H1 (cell line): Measurements from ENCODE around the gene A4GALT. TPM values are rescaled to one million over a fixed set of nuclear protein-coding genes. Genes with fewer than 3 reads are reported as not detected.

Experiments used
- CTCF ChIA-PET: fragments of 300-600 bp; sonication (Branson Sonifier 250); formaldehyde crosslinking; loops from one replicate; lab custom pipeline; 2021; ENCODE audit not compliant: partially characterized antibody; lab: Charles Lee
- POLR2A ChIA-PET: fragments of 300-600 bp; sonication (Branson Sonifier 250); formaldehyde crosslinking; loops from one replicate; lab custom pipeline; 2021; ENCODE audit warnings: inconsistent platforms; ENCODE audit not compliant: partially characterized antibody; lab: Charles Lee
- DNase-seq, 2 experiments: peaks; one replicate each; pipeline versions ENCODE4 v3.0.0 to v3.0.0-alpha.2; 2010 to 2022; ENCODE audit warnings: low spot score in 2 of 2, low read depth in 1 of 2, mixed read lengths in 1 of 2
- FAIRE-seq: peaks from 2 replicates; lab custom pipeline; 2011; peaks lifted over from hg19 to GRCh38; lab: Jason Lieb, UNC
- H2AFZ ChIP-seq: 2 replicates; pipeline ENCODE4 v1.8.1; 2012; ENCODE audit warnings: low read length, inconsistent platforms
- H2AK5ac ChIP-seq: 2 replicates; pipeline ENCODE4 v1.6.1; 2013; ENCODE audit warnings: low read depth, low read length
- H2BK120ac ChIP-seq: replicated peaks from 2 replicates; pipeline ENCODE3; 2013; ENCODE audit warnings: low read depth, low read length, inconsistent platforms
- H2BK12ac ChIP-seq: 2 replicates; pipeline ENCODE4 v1.6.1; 2013; ENCODE audit warnings: low read depth, low read length
- H2BK15ac ChIP-seq: 2 replicates; pipeline ENCODE4 v1.6.1; 2013; ENCODE audit warnings: low read length
- H2BK20ac ChIP-seq: 2 replicates; pipeline ENCODE4 v1.6.1; 2013; ENCODE audit warnings: low read length
- H2BK5ac ChIP-seq: 2 replicates; pipeline ENCODE4 v1.6.1; 2013; ENCODE audit warnings: low read depth, low read length
- H3K14ac ChIP-seq: 2 replicates; pipeline ENCODE4 v1.6.1; 2013; ENCODE audit warnings: inconsistent platforms; ENCODE audit not compliant: insufficient read length
- H3K18ac ChIP-seq: 2 replicates; pipeline ENCODE4 v1.6.1; 2013; ENCODE audit warnings: low read length; ENCODE audit errors: extremely low read depth
- H3K23ac ChIP-seq: 2 replicates; pipeline ENCODE4 v1.6.1; 2013; ENCODE audit warnings: inconsistent platforms; ENCODE audit not compliant: insufficient read length
- H3K23me2 ChIP-seq: 2 replicates; pipeline ENCODE4 v1.6.1; 2013; ENCODE audit warnings: low read depth, low read length
- H3K27ac ChIP-seq: 2 replicates; pipeline ENCODE4 v1.6.1; 2011; ENCODE audit warnings: low read depth, low read length, inconsistent platforms
- H3K27me3 ChIP-seq, 4 experiments: replicated peaks in 1 of 4; 1 replicate in 1 of 4; 2 replicates in 3 of 4; pipeline versions ENCODE4 v1.6.1 to v1.8.1; 2011 to 2013; ENCODE audit warnings: low read length in 3 of 4, mild to moderate bottlenecking in 3 of 4, inconsistent platforms in 2 of 4, mixed read lengths in 2 of 4, moderate library complexity in 1 of 4; ENCODE audit not compliant: control insufficient read depth in 3 of 4, insufficient read depth in 3 of 4; ENCODE audit errors: extremely low read depth in 1 of 4
- H3K36me3 ChIP-seq, 4 experiments: 2 replicates each; pipeline versions ENCODE4 v1.6.1 to v1.8.1; 2011 to 2013; ENCODE audit warnings: mild to moderate bottlenecking in 4 of 4, low read length in 3 of 4, moderate library complexity in 2 of 4, control low read depth in 1 of 4, inconsistent platforms in 1 of 4; ENCODE audit not compliant: insufficient read depth in 4 of 4, control insufficient read depth in 2 of 4
- H3K4ac ChIP-seq: replicated peaks from 2 replicates; pipeline ENCODE3; 2013; ENCODE audit warnings: low read length, low read depth, mixed read lengths, inconsistent platforms; ENCODE audit not compliant: insufficient read length
- H3K4me1 ChIP-seq, 4 experiments: replicated peaks in 1 of 4; 1 replicate in 1 of 4; 2 replicates in 3 of 4; pipeline versions ENCODE4 v1.6.1 to v1.8.1; 2011 to 2013; ENCODE audit warnings: low read length in 3 of 4, inconsistent platforms in 2 of 4, mixed read lengths in 1 of 4; ENCODE audit not compliant: insufficient read depth in 4 of 4, control insufficient read depth in 3 of 4
- H3K4me2 ChIP-seq, 2 experiments: 2 replicates each; pipeline versions ENCODE4 v1.6.1 to v1.8.1; 2011 to 2013; ENCODE audit warnings: low read depth in 2 of 2, low read length in 2 of 2, control low read depth in 1 of 2, inconsistent platforms in 1 of 2, mild to moderate bottlenecking in 1 of 2; ENCODE audit not compliant: insufficient read depth in 1 of 2
- H3K4me3 ChIP-seq, 4 experiments: fragments of 200-600, 300-600 bp in 1 of 4; sonication (generic), shearing (Covaris generic), sonication (Bioruptor Twin) in 1 of 4; 2 replicates each; pipeline versions ENCODE4 v1.5.1 to v1.8.1; 2011 to 2016; ENCODE audit warnings: low read length in 4 of 4, low read depth in 3 of 4, control low read depth in 2 of 4, inconsistent platforms in 2 of 4, mild to moderate bottlenecking in 2 of 4, mixed read lengths in 1 of 4, moderate library complexity in 1 of 4; ENCODE audit not compliant: insufficient read depth in 2 of 4; ENCODE audit errors: extremely low read depth in 1 of 4
- H3K56ac ChIP-seq: replicated peaks from 2 replicates; pipeline ENCODE3; 2013; ENCODE audit warnings: low read depth, mild to moderate bottlenecking, mixed read lengths, low read length, inconsistent platforms; ENCODE audit not compliant: insufficient read length
- H3K79me1 ChIP-seq: 2 replicates; pipeline ENCODE4 v1.6.1; 2013; ENCODE audit warnings: low read depth, low read length, control low read depth
- H3K79me2 ChIP-seq, 2 experiments: 2 replicates each; pipeline versions ENCODE4 v1.6.1 to v1.8.1; 2012 to 2013; ENCODE audit warnings: low read length in 2 of 2, mild to moderate bottlenecking in 2 of 2, inconsistent platforms in 1 of 2; ENCODE audit not compliant: insufficient read depth in 2 of 2, control insufficient read depth in 1 of 2
- H3K9ac ChIP-seq, 4 experiments: replicated peaks in 1 of 4; 1 replicate in 1 of 4; 2 replicates in 3 of 4; pipeline versions ENCODE4 v1.6.1 to v1.8.1; 2011 to 2013; ENCODE audit warnings: low read depth in 3 of 4, low read length in 3 of 4, control low read depth in 2 of 4, mild to moderate bottlenecking in 2 of 4, moderate library complexity in 2 of 4, inconsistent platforms in 1 of 4; ENCODE audit errors: extremely low read depth in 1 of 4
- H3K9me3 ChIP-seq, 2 experiments: 2 replicates each; pipeline versions ENCODE4 v1.6.1 to v1.8.1; 2012 to 2013; ENCODE audit warnings: mild to moderate bottlenecking in 2 of 2, moderate library complexity in 2 of 2, control low read depth in 1 of 2, inconsistent platforms in 1 of 2, low read depth in 1 of 2, low read length in 1 of 2, mixed read lengths in 1 of 2; ENCODE audit not compliant: insufficient read depth in 2 of 2
- H4K20me1 ChIP-seq, 2 experiments: replicated peaks in 1 of 2; 2 replicates each; pipeline versions ENCODE3 to v1.8.1; 2011 to 2013; ENCODE audit warnings: inconsistent platforms in 2 of 2, low read length in 2 of 2, mild to moderate bottlenecking in 1 of 2; ENCODE audit not compliant: insufficient read depth in 2 of 2, control insufficient read depth in 1 of 2
- H4K5ac ChIP-seq: 2 replicates; pipeline ENCODE4 v1.6.1; 2013; ENCODE audit warnings: low read length, low read depth, mixed read lengths, inconsistent platforms; ENCODE audit not compliant: insufficient read length
- H4K8ac ChIP-seq: 2 replicates; pipeline ENCODE4 v1.8.0; 2013; ENCODE audit warnings: mild to moderate bottlenecking, moderate library complexity, low read length, inconsistent platforms; ENCODE audit not compliant: insufficient read depth; ENCODE audit errors: extremely low read depth
- H4K91ac ChIP-seq: replicated peaks from 2 replicates; pipeline ENCODE3; 2013; ENCODE audit warnings: low read length, mixed read lengths, inconsistent platforms; ENCODE audit not compliant: insufficient read length
- CHD1 ChIP-seq: IDR thresholded peaks from 2 replicates; pipeline ENCODE4 v1.6.1; 2012; ENCODE audit warnings: low read depth, low read length, improper control_type of control experiment
- GTF2F1 ChIP-seq: IDR thresholded peaks from 2 replicates; pipeline ENCODE4 v1.6.1; 2012; ENCODE audit warnings: low read depth, low read length, improper control_type of control experiment, borderline replicate concordance
- PHF8 ChIP-seq: fragments of 200-600 bp; sonication (generic); conservative IDR thresholded peaks from 2 replicates; pipeline ENCODE4 v1.7.1; 2012; ENCODE audit warnings: low read depth, mild to moderate bottlenecking, inconsistent platforms, low read length, moderate library complexity
- POLR2AphosphoS5 ChIP-seq: IDR thresholded peaks from 2 replicates; pipeline ENCODE4 v1.6.1; 2011; ENCODE audit warnings: low read depth, low read length
- SIX5 ChIP-seq: IDR thresholded peaks from 2 replicates; pipeline ENCODE4 v1.6.1; 2011; ENCODE audit warnings: mild to moderate bottlenecking, low read depth, low read length
- SP2 ChIP-seq: IDR thresholded peaks from 2 replicates; pipeline ENCODE4 v1.6.1; 2012; ENCODE audit warnings: mild to moderate bottlenecking, low read length, inconsistent platforms
- SP4 ChIP-seq: IDR thresholded peaks from 2 replicates; pipeline ENCODE4 v1.6.1; 2012; ENCODE audit warnings: low read length, inconsistent platforms
- SRF ChIP-seq: IDR thresholded peaks from 2 replicates; pipeline ENCODE4 v1.6.1; 2011; ENCODE audit warnings: mild to moderate bottlenecking, low read depth, low read length, moderate library complexity
- YY1 ChIP-seq: IDR thresholded peaks from 2 replicates; pipeline ENCODE4 v1.6.1; 2011; ENCODE audit warnings: low read depth, mild to moderate bottlenecking, low read length
- WGBS, 2 experiments: shearing (Covaris generic) in 1 of 2; methylation state at CpG; one replicate each; pipeline versions ENCODE4 v1.1.6 to v1.1.7; 2013 to 2015; ENCODE audit warnings: low lambda C conversion rate in 2 of 2, mixed read lengths in 2 of 2, inconsistent platforms in 1 of 2, low coverage in 1 of 2, missing lambda C conversion rate in 1 of 2; ENCODE audit not compliant: insufficient replicate concordance in 2 of 2, insufficient coverage in 1 of 2, insufficient read length in 1 of 2; ENCODE audit errors: extremely low coverage in 1 of 2, missing lambda C conversion rate in 1 of 2; 5-methylcytosine and 5-hydroxymethylcytosine counted together
- polyA plus RNA-seq, 7 experiments: library from polyadenylated mRNA; depleted of rRNA in 3 of 7; stranded (reverse) in 5 of 7; unstranded in 2 of 7; fragments of >200 nt in 5 of 7; fragments of 200-250 nt in 2 of 7; gene quantifications; 1 replicate in 5 of 7; 2 replicates in 1 of 7; 4 replicates in 1 of 7; pipeline versions ENCODE4 v1.2.1 to v1.2.3, GENCODE V29; 2011 to 2013; ENCODE audit warnings: missing spikeins in 2 of 7, mixed read lengths in 2 of 7
- total RNA-seq: library from RNA; stranded (reverse); fragmentation: NEBNext Ultra II Directional; extraction: Animal tissue kit (Norgen Biotek cat#: 25700); gene quantifications from 2 replicates; pipeline ENCODE4 v1.2.1, GENCODE V29; 2021

A4GALT gene
- total and polyA plus RNA-seq, 2 of the 8 experiments (the other 6 are each of a cell fraction or from before 2014, with no cell fraction given) = 7.2 to 13.8 TPM

- Histone ChIP-seq H3K36me3 (no peaks in the 10 kb centered on the region), H3K79me1 (no peaks in the 10 kb centered on the region), H2AFZ (no peak overlapping the region), H3K27ac (no peak overlapping the region), H2BK20ac (no peak overlapping the region), H3K23me2 (no peaks in the 10 kb centered on the region), H4K5ac (no peak overlapping the region), H3K23ac (no peak overlapping the region), H4K91ac (no peak overlapping the region), H3K14ac (no peak overlapping the region), H2BK12ac (no peak overlapping the region), H2AK5ac (no peak overlapping the region), H3K79me2 (no peaks in the 10 kb centered on the region), H3K56ac (no peak overlapping the region), H3K9me3 (no peaks in the 10 kb centered on the region; a peak in 1 of 4 replicates), H2BK5ac (no peak overlapping the region), H2BK15ac (0 out of 2 replicates have a peak overlapping the region, but pooled peaks have one; percentile 29), H3K4me2 (no peak overlapping the region), H3K27me3 (no peaks in the 10 kb centered on the region), H2BK120ac (no peak overlapping the region), H3K4me1 (peaks cover 0 to 7% (median 4%) of the 10 kb centered on the region in 4 experiments; a peak in 4 of 7 replicates), H4K8ac (no peak overlapping the region; the same call in 1 of the 2 replicates), H3K4me3 (no peak overlapping the region), H3K18ac (no peak overlapping the region), H3K4ac (no peak overlapping the region), H3K9ac (no peak overlapping the region), H4K20me1 (no peaks in the 10 kb centered on the region)
- CTCF ChIA-PET = interaction anchor here (0.6 to 1.8 kb wide), 7 partner anchors 11 to 136 kb away, joined by 3 to 5 read pairs (median 4); no protein-coding TSS in a partner anchor
- no peak for FAIRE-seq
- WGBS, 2 experiments = 81% methylated on average over 8 of the region's 8 CpGs; no CpG with 5 or more reads in 1 of the 2 experiments
- POLR2A ChIA-PET = interaction anchor here (0.7 to 1.5 kb wide), 3 partner anchors 10 to 69 kb away, joined by 3 to 7 read pairs (median 3); partner anchors contain the start of gene POLDIP3
- DNase-seq = no peak
- no peak for TF ChIP-seq CHD1
- TF ChIP-seq SIX5 = no peak
- TF ChIP-seq POLR2AphosphoS5 = no peak
- no peak for TF ChIP-seq PHF8
- TF ChIP-seq SP4 = no peak
- TF ChIP-seq SP2 = no peak
- TF ChIP-seq YY1 = no peak
- TF ChIP-seq GTF2F1 = no peak
- no peak for TF ChIP-seq SRF
Measured at GRCh38 chr22:42683578-42684283, 36.9 kb downstream of the A4GALT start.
